ENCODE data around the gene IQCN. TPM values are rescaled to one million over a fixed set of nuclear protein-coding genes. Genes with fewer than 3 reads are reported as not detected.

Gene IQCN
- total RNA-seq, 1 donor from 2014 or later = 10.4 TPM

GRCh38 chr19:18253130-18253529, 21.1 kb downstream of the IQCN start:
- no peak overlapping the region for H3K4me3 Mint-ChIP-seq (ENCODE audit: unreplicated experiment)
- H3K4me1 Mint-ChIP-seq (ENCODE audit: unreplicated experiment) = peaks cover 5% of the 10 kb centered on the region

GRCh38 chr19:18252370-18252717, 21.9 kb downstream of the IQCN start:
- Mint-ChIP-seq H3K4me1 (ENCODE audit: unreplicated experiment) (peaks cover 6% of the 10 kb centered on the region), H3K36me3 (ENCODE audit: unreplicated experiment) (no peaks in the 10 kb centered on the region), H3K27ac (ENCODE audit: unreplicated experiment) (no peak overlapping the region), H3K9me3 (ENCODE audit: unreplicated experiment) (no peaks in the 10 kb centered on the region), H3K27me3 (ENCODE audit: unreplicated experiment) (peaks cover 15% of the 10 kb centered on the region), H3K4me3 (ENCODE audit: unreplicated experiment) (no peak overlapping the region)
- no peak for TF ChIP-seq CTCF (IDR thresholded peaks at IDR 0.05)
- no peak for DNase-seq (ENCODE audit: extremely low spot score, unreplicated experiment)

More at GRCh38 chr19:18253130-18253529, 21.1 kb downstream of the IQCN start:
- Mint-ChIP-seq H3K36me3 (ENCODE audit: unreplicated experiment) (no peaks in the 10 kb centered on the region), H3K9me3 (ENCODE audit: unreplicated experiment) (no peaks in the 10 kb centered on the region), H3K27me3 (ENCODE audit: unreplicated experiment) (peaks cover 15% of the 10 kb centered on the region), H3K27ac (ENCODE audit: unreplicated experiment) (no peak overlapping the region)
- no peak for DNase-seq (ENCODE audit: extremely low spot score, unreplicated experiment)
- TF ChIP-seq CTCF (IDR thresholded peaks at IDR 0.05) = no peak

- peak; percentile 91 for TF ChIP-seq CTCF (IDR thresholded peaks at IDR 0.05)
- peak; percentile 89 for DNase-seq (ENCODE audit: extremely low spot score, unreplicated experiment)
- Mint-ChIP-seq H3K4me1 (ENCODE audit: unreplicated experiment) (peaks cover 6% of the 10 kb centered on the region), H3K27ac (ENCODE audit: unreplicated experiment) (no peak overlapping the region), H3K36me3 (ENCODE audit: unreplicated experiment) (no peaks in the 10 kb centered on the region), H3K4me3 (ENCODE audit: unreplicated experiment) (no peak overlapping the region), H3K9me3 (ENCODE audit: unreplicated experiment) (no peaks in the 10 kb centered on the region), H3K27me3 (ENCODE audit: unreplicated experiment) (peaks cover 15% of the 10 kb centered on the region)
Observed at GRCh38 chr19:18251587-18252369, 22.5 kb downstream of the IQCN start.

- no peak for TF ChIP-seq CTCF (IDR thresholded peaks at IDR 0.05)
- Mint-ChIP-seq H3K9me3 (ENCODE audit: unreplicated experiment) (no peaks in the 10 kb centered on the region), H3K4me1 (ENCODE audit: unreplicated experiment) (peaks cover 6% of the 10 kb centered on the region), H3K27ac (ENCODE audit: unreplicated experiment) (no peak overlapping the region), H3K4me3 (ENCODE audit: unreplicated experiment) (no peak overlapping the region), H3K36me3 (ENCODE audit: unreplicated experiment) (no peaks in the 10 kb centered on the region), H3K27me3 (ENCODE audit: unreplicated experiment) (peaks cover 12% of the 10 kb centered on the region)
- no peak for DNase-seq (ENCODE audit: extremely low spot score, unreplicated experiment)
Observed at GRCh38 chr19:18249834-18250233, 24.4 kb downstream of the IQCN start.

GRCh38 chr19:18245297-18245696, 29.0 kb downstream of the IQCN start:
- Mint-ChIP-seq H3K4me1 (ENCODE audit: unreplicated experiment) (peaks cover 7% of the 10 kb centered on the region), H3K4me3 (ENCODE audit: unreplicated experiment) (no peak overlapping the region), H3K27ac (ENCODE audit: unreplicated experiment) (no peak overlapping the region), H3K36me3 (ENCODE audit: unreplicated experiment) (no peaks in the 10 kb centered on the region), H3K9me3 (ENCODE audit: unreplicated experiment) (no peaks in the 10 kb centered on the region), H3K27me3 (ENCODE audit: unreplicated experiment) (peaks cover 11% of the 10 kb centered on the region)
- TF ChIP-seq CTCF (IDR thresholded peaks at IDR 0.05) = no peak
- DNase-seq (ENCODE audit: extremely low spot score, unreplicated experiment) = no peak
